GM12878 (cell line): ENCODE results near the gene OXCT2.

Experiments
- CREM ChIP-seq: IDR thresholded peaks from 2 replicates; pipeline ENCODE4 v1.6.1; 2014; ENCODE audit warnings: antibody characterized with exemption, low read depth
- ESRRA ChIP-seq: IDR thresholded peaks from 2 replicates; pipeline ENCODE4 v1.6.1; 2012; ENCODE audit warnings: mild to moderate bottlenecking, low read length, improper control_type of control experiment
- POLR2A ChIP-seq: IDR thresholded peaks from 2 replicates; pipeline ENCODE4 v1.6.1; 2011; ENCODE audit warnings: low read depth, mild to moderate bottlenecking, low read length
- TF ChIP-seq, protein P1 (sequence below), 3 experiments: IDR thresholded peaks in 2 of 3; conservative IDR thresholded peaks in 1 of 3; 2 replicates each; pipeline ENCODE4 v1.5.1; 2011; ENCODE audit warnings: low read depth in 3 of 3, low read length in 3 of 3, mild to moderate bottlenecking in 3 of 3, control low read depth in 2 of 3, moderate library complexity in 2 of 3, inconsistent platforms in 1 of 3, mixed read lengths in 1 of 3; ENCODE audit not compliant: control insufficient read depth in 2 of 3, insufficient read depth in 1 of 3; ENCODE audit errors: extremely low read depth in 1 of 3

DNA sequence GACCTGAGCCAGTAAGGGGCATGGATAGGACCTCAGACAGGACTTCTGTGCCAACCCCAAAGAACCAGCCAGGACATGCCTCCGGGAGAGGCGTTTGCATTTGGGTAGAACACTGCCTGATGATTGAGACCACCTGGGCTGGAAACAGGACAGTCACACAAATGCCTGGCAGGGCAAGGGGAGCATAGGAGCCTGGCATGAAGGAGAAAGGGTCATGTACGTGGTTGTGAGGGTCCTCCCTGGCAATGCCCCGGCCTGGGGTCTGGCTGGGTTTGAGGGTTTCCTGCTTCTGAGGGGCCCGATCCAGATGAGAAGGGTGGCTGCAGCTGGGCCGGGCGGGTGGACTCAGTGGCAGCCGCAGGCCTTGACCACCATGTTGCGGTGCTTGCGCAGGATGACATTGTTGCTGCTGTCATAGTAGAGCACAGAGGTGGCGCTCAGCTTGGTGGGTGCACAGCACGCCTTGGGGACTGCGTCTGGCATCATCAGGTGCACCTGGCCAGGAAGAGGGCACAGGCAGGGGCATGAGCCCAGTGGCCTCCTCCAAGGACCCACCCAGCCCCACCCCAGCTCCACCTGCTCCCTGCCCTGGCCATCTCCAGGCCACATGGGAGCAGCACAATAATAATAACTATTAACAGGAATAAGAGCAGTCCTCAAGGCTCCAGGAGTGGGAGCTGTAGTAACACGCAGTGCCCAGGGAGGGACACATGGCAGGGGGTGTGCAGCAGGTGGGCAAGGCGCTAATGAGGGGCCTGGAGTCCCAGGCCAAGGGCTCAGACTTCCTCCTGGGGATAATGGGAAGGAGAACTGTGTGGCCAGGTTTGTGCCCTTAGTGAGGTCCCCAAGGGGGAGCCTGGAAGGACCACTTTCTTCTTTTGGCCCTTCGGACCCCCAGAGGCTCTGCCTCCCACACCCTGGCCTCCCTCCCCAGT lies 10.8 kb downstream of the OXCT2 start:
- TF ChIP-seq, protein P1, sequence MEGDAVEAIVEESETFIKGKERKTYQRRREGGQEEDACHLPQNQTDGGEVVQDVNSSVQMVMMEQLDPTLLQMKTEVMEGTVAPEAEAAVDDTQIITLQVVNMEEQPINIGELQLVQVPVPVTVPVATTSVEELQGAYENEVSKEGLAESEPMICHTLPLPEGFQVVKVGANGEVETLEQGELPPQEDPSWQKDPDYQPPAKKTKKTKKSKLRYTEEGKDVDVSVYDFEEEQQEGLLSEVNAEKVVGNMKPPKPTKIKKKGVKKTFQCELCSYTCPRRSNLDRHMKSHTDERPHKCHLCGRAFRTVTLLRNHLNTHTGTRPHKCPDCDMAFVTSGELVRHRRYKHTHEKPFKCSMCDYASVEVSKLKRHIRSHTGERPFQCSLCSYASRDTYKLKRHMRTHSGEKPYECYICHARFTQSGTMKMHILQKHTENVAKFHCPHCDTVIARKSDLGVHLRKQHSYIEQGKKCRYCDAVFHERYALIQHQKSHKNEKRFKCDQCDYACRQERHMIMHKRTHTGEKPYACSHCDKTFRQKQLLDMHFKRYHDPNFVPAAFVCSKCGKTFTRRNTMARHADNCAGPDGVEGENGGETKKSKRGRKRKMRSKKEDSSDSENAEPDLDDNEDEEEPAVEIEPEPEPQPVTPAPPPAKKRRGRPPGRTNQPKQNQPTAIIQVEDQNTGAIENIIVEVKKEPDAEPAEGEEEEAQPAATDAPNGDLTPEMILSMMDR (IDR thresholded peaks at IDR 0.05 in 2 of 3, conservative IDR thresholded peaks at IDR 0.05 in 1 of 3; ENCODE audit: control insufficient read depth in 2 of 3, extremely low read depth in 1 of 3, insufficient read depth in 1 of 3, low read depth in 3 of 3, low read length in 3 of 3), result no peak
- TF ChIP-seq ESRRA, result no peak
- TF ChIP-seq CREM, result no peak
- peak; percentile 27; the same call in 1 of the 2 replicates for TF ChIP-seq POLR2A
